ENCODE results near the gene MCC.
A peak's percentile ranks its signal among the peaks of the same experiment; 100 is the strongest.

The MCC gene

GRCh38 chr5:113295111-113295539, 193.1 kb downstream of the MCC start:
- peak overlapping the region; percentile 64 for H3K4me3 ChIP-seq (ENCODE audit: low read depth, low read length)
- TF ChIP-seq CTCF (IDR thresholded peaks at IDR 0.05; ENCODE audit: low read depth, low read length, missing control alignments) = no peak
- DNase-seq (ENCODE audit: low read depth) = no peak

- DNase-seq (ENCODE audit: low read depth) = peak; percentile 12
- no peak for TF ChIP-seq CTCF (IDR thresholded peaks at IDR 0.05; ENCODE audit: low read depth, low read length, missing control alignments)
These were observed 193.7 kb downstream of the MCC start for GRCh38 chr5:113294311-113295110.

GRCh38 chr5:113293975-113294310, 194.3 kb downstream of the MCC start:
- H3K4me3 ChIP-seq (ENCODE audit: low read depth, low read length) = peak overlapping the region; percentile 64
- TF ChIP-seq CTCF (IDR thresholded peaks at IDR 0.05; ENCODE audit: low read depth, low read length, missing control alignments) = no peak
- DNase-seq (ENCODE audit: low read depth) = no peak

More at GRCh38 chr5:113294311-113295110, 193.7 kb downstream of the MCC start:
- peak overlapping the region; percentile 64 for H3K4me3 ChIP-seq (ENCODE audit: low read depth, low read length)

- DNase-seq (ENCODE audit: low read depth) = no peak
- peak overlapping the region; percentile 64; the same call in 1 of the 2 replicates for H3K4me3 ChIP-seq (ENCODE audit: low read depth, low read length)
These were observed 194.9 kb downstream of the MCC start for GRCh38 chr5:113293068-113293974.

GRCh38 chr5:113292462-113292861, 195.8 kb downstream of the MCC start:
- DNase-seq (ENCODE audit: low read depth) = no peak
- TF ChIP-seq CTCF (IDR thresholded peaks at IDR 0.05; ENCODE audit: low read depth, low read length, missing control alignments) = no peak
- no peak overlapping the region for H3K4me3 ChIP-seq (ENCODE audit: low read depth, low read length)

More at GRCh38 chr5:113293068-113293974, 194.9 kb downstream of the MCC start:
- no peak for TF ChIP-seq CTCF (IDR thresholded peaks at IDR 0.05; ENCODE audit: low read depth, low read length, missing control alignments)

- no peak for DNase-seq (ENCODE audit: low read depth)
- H3K4me3 ChIP-seq (ENCODE audit: low read depth, low read length) = no peak overlapping the region
- no peak for TF ChIP-seq CTCF (IDR thresholded peaks at IDR 0.05; ENCODE audit: low read depth, low read length, missing control alignments)
These were observed 204.7 kb downstream of the MCC start for GRCh38 chr5:113283558-113283957.
